ENCODE measurements around the gene CACNA1B. TPM values are rescaled to one million over a fixed set of nuclear protein-coding genes. Genes with fewer than 3 reads are reported as not detected.
A peak's percentile ranks its signal among the peaks of the same experiment; 100 is the strongest.

CACNA1B gene
- total RNA-seq, 2 donors from 2014 or later, result 0.26 to 0.99 TPM

DNA sequence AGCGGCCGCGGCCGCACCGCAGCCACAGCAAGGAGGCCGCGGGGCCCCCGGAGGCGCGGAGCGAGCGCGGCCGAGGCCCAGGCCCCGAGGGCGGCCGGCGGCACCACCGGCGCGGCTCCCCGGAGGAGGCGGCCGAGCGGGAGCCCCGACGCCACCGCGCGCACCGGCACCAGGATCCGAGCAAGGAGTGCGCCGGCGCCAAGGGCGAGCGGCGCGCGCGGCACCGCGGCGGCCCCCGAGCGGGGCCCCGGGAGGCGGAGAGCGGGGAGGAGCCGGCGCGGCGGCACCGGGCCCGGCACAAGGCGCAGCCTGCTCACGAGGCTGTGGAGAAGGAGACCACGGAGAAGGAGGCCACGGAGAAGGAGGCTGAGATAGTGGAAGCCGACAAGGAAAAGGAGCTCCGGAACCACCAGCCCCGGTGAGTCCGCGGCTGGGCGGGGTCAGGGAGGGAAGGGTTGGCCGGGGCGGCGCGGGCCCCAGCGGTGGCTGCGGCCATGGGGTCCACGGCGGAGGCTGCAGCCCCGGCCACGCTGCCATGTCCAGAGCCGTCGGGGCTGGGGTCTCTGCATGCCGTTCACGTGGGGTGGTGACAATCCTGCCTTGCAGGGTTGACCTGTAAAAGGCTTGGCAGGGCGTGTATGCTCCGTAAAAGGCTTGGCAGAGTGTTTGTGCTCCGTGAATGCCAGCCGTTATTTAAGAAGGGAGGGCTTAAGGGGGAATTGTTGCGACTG lies 146.0 kb downstream of the CACNA1B start:
- Histone ChIP-seq H3K27me3 (peaks cover 0 to 8% of the 10 kb centered on the region in 2 donors), H3K9me3 (no peaks in the 10 kb centered on the region), H3K27ac (no peak overlapping the region), H3K4me1 (peaks cover 14% of the 10 kb centered on the region), H3K36me3 (replicated peaks in 1 of 2; ENCODE audit: insufficient read depth in 1 of 2, low read depth in 2 of 2) (no peaks in the 10 kb centered on the region), H3K4me3 (no peak overlapping the region)
- intact Hi-C loops (cut with DNase I), result no loop called here
- TF ChIP-seq POLR2A (IDR thresholded peaks at IDR 0.05), result no peak
- TF ChIP-seq, protein P1, sequence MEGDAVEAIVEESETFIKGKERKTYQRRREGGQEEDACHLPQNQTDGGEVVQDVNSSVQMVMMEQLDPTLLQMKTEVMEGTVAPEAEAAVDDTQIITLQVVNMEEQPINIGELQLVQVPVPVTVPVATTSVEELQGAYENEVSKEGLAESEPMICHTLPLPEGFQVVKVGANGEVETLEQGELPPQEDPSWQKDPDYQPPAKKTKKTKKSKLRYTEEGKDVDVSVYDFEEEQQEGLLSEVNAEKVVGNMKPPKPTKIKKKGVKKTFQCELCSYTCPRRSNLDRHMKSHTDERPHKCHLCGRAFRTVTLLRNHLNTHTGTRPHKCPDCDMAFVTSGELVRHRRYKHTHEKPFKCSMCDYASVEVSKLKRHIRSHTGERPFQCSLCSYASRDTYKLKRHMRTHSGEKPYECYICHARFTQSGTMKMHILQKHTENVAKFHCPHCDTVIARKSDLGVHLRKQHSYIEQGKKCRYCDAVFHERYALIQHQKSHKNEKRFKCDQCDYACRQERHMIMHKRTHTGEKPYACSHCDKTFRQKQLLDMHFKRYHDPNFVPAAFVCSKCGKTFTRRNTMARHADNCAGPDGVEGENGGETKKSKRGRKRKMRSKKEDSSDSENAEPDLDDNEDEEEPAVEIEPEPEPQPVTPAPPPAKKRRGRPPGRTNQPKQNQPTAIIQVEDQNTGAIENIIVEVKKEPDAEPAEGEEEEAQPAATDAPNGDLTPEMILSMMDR (IDR thresholded peaks at IDR 0.05), result no peak
- 7 to 28% methylated on average over 12 to 80 of the region's 84 CpGs for WGBS, 2 donors
- ATAC-seq (peak; percentile 11), DNase-seq (no peak)

DNA sequence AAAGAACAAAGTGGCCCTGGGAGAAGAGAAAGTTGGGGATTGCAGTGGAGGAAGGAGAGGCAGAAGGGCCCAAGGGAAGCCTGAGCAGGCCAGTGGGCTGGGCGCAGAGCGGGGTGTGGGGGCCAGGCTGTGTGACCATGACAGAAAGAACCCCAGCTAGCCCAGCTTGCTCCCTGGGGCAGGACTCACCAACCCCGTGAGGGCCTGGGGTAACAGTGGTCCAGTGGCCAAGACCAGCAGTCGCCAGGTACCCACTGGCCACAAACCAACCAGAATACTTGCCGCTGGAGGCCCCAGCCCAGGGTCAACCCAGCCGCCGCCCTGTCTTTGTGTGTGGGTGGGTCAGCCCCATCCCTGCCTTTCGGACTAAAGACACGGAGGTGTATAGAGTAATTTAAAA lies 146.5 kb downstream of the CACNA1B start:
- Histone ChIP-seq H3K4me3 (no peak overlapping the region), H3K27me3 (peaks cover 0 to 8% of the 10 kb centered on the region in 2 donors), H3K4me1 (peaks cover 14% of the 10 kb centered on the region), H3K9me3 (no peaks in the 10 kb centered on the region), H3K36me3 (replicated peaks in 1 of 2; ENCODE audit: insufficient read depth in 1 of 2, low read depth in 2 of 2) (no peaks in the 10 kb centered on the region), H3K27ac (no peak overlapping the region)
- 91 to 95% methylated on average over 9 of the region's 9 CpGs for WGBS, 2 donors
- intact Hi-C loops (cut with DNase I), result no loop called here
- TF ChIP-seq, protein P1 (IDR thresholded peaks at IDR 0.05), result no peak
- TF ChIP-seq POLR2A (IDR thresholded peaks at IDR 0.05), result no peak
- ATAC-seq (no peak), DNase-seq (no peak)

DNA sequence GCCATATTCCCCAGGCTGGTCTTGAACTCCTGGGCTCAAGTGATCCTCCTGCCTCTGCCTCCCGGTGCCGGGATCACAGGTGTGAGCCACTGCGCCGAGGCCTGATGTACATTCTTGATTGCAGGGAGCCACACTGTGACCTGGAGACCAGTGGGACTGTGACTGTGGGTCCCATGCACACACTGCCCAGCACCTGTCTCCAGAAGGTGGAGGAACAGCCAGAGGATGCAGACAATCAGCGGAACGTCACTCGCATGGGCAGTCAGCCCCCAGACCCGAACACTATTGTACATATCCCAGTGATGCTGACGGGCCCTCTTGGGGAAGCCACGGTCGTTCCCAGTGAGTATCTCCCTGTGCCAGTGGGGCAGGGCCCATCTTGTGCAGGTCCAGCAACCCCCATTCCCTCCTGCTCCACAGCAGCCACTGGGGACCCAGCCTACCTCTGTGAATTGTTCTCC lies 147.3 kb downstream of the CACNA1B start:
- no peak for ATAC-seq
- TF ChIP-seq, protein P1 (IDR thresholded peaks at IDR 0.05), result no peak
- TF ChIP-seq POLR2A (IDR thresholded peaks at IDR 0.05), result no peak
- intact Hi-C loops (cut with DNase I), result no loop called here
- Histone ChIP-seq H3K36me3 (replicated peaks in 1 of 2; ENCODE audit: insufficient read depth in 1 of 2, low read depth in 2 of 2) (no peaks in the 10 kb centered on the region), H3K4me1 (peaks cover 14% of the 10 kb centered on the region), H3K27me3 (peaks cover 0 to 8% of the 10 kb centered on the region in 2 donors), H3K4me3 (no peak overlapping the region), H3K27ac (no peak overlapping the region), H3K9me3 (no peaks in the 10 kb centered on the region)
- no peak for DNase-seq
- WGBS, 2 donors, result 87 to 90% methylated on average over 6 to 9 of the region's 11 CpGs

DNA sequence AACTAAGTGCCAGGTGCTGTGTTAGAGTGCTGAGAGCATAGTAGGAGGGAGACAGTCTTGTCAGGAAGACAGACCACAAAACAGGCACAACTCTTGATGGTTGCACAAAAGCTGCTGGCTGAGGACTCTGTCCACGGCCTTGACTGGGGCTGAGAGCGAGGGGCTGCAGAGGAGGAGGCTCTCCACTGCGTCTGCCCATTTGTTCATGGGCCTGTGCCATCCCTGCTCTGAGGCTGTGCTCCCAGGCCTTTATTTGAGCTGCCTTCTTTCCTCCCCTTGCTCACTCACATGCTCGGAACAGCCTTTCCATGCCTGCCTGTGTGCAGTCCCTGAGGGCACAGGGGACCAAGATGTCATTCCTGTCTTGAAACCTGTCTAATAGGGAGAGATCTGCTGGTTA lies 147.8 kb downstream of the CACNA1B start:
- ATAC-seq (no peak), DNase-seq (peak in 1 of 4 donors; percentile 5)
- Histone ChIP-seq H3K27me3 (peaks cover 0 to 8% of the 10 kb centered on the region in 2 donors), H3K9me3 (no peaks in the 10 kb centered on the region), H3K27ac (no peak overlapping the region), H3K4me1 (peaks cover 14% of the 10 kb centered on the region), H3K4me3 (no peak overlapping the region), H3K36me3 (replicated peaks in 1 of 2; ENCODE audit: insufficient read depth in 1 of 2, low read depth in 2 of 2) (no peaks in the 10 kb centered on the region)
- WGBS, 2 donors, result 66 to 77% methylated on average over 4 of the region's 4 CpGs
- TF ChIP-seq, protein P1 (IDR thresholded peaks at IDR 0.05), result no peak
- intact Hi-C loops (cut with DNase I), result no loop called here

DNA sequence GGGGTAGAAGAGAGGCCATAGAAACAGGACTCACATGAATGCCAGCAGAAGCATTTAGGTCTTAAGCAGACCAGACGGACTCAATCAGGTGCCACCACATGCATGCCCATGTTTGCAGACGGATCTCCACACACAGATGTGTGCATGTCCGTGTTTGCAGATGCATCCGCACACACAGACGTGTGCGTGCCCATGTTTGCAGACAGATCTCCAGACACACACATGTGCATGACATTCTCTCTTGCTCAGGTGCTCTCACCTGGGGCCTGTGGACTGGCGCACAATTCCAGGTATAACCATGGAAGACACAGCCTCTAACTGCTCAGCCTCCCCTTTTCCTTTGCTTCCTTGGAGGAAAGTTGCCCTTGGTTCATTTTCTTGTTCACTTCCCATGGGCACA lies 148.3 kb downstream of the CACNA1B start:
- Histone ChIP-seq H3K27me3 (peaks cover 0 to 8% of the 10 kb centered on the region in 2 donors), H3K9me3 (no peaks in the 10 kb centered on the region), H3K27ac (no peak overlapping the region), H3K4me3 (no peak overlapping the region), H3K36me3 (replicated peaks in 1 of 2; ENCODE audit: insufficient read depth in 1 of 2, low read depth in 2 of 2) (no peaks in the 10 kb centered on the region), H3K4me1 (peaks cover 14% of the 10 kb centered on the region)
- WGBS, 2 donors, result 74 to 77% methylated on average over 7 of the region's 7 CpGs
- TF ChIP-seq, protein P1 (IDR thresholded peaks at IDR 0.05), result no peak
- no peak for TF ChIP-seq POLR2A (IDR thresholded peaks at IDR 0.05)
- ATAC-seq, result no peak
- peak in 1 of 4 donors; percentile 7 for DNase-seq
- intact Hi-C loops (cut with DNase I), result no loop called here
